GM19328 (cell line): Measurements from ENCODE around the gene TMEM179.
"Not testable (repeated sequence)": the region's sequence is repeated elsewhere in the genome, so short reads cannot be mapped to it uniquely, and the experiment has no call there.

Source experiments
- ATAC-seq: cut with Tn5 transposase; IDR thresholded peaks from one replicate; pipeline ENCODE4 v1.9.1; 2021; ENCODE audit warnings: mild to moderate bottlenecking, moderate library complexity; ENCODE audit not compliant: unreplicated experiment

The TMEM179 gene

GRCh38 chr14:104588066-104588857, 16.3 kb downstream of the TMEM179 start:
- no peak for ATAC-seq

- ATAC-seq = no peak
These were observed 16.9 kb downstream of the TMEM179 start for GRCh38 chr14:104587641-104588040.

- ATAC-seq = no peak
These were observed 17.5 kb downstream of the TMEM179 start for GRCh38 chr14:104586832-104587620.

- ATAC-seq = no peak
These were observed 18.4 kb downstream of the TMEM179 start for GRCh38 chr14:104585966-104586697.

GRCh38 chr14:104584557-104584956, 20.0 kb downstream of the TMEM179 start:
- ATAC-seq = no peak

- ATAC-seq = no peak
These were observed 20.9 kb downstream of the TMEM179 start for GRCh38 chr14:104583424-104584306.

GRCh38 chr14:104582662-104583061, 21.9 kb downstream of the TMEM179 start:
- no peak for ATAC-seq

- ATAC-seq = no peak
These were observed 22.6 kb downstream of the TMEM179 start for GRCh38 chr14:104582005-104582404.

GRCh38 chr14:104581521-104581920, 23.1 kb downstream of the TMEM179 start:
- no peak for ATAC-seq

- ATAC-seq = no peak
These were observed 23.6 kb downstream of the TMEM179 start for GRCh38 chr14:104580961-104581360.

GRCh38 chr14:104579939-104580338, 24.6 kb downstream of the TMEM179 start:
- not testable (repeated sequence) for ATAC-seq

- no peak for ATAC-seq
These were observed 25.1 kb downstream of the TMEM179 start, which contains the start of gene C14orf180 for GRCh38 chr14:104579507-104579906. Gene C14orf180, plus strand, starts transcription at chr14:104579764. Its CDS starts 6,667 bp downstream, at chr14:104586431.

- ATAC-seq = no peak
These were observed 26.3 kb downstream of the TMEM179 start for GRCh38 chr14:104578321-104578720.

GRCh38 chr14:104577847-104578301, 26.7 kb downstream of the TMEM179 start:
- no peak for ATAC-seq

- no peak for ATAC-seq
These were observed 27.1 kb downstream of the TMEM179 start for GRCh38 chr14:104577426-104577825.

- no peak for ATAC-seq
These were observed 27.6 kb downstream of the TMEM179 start for GRCh38 chr14:104576970-104577332.

- no peak for ATAC-seq
These were observed 28.2 kb downstream of the TMEM179 start for GRCh38 chr14:104576232-104576969.

- no peak for ATAC-seq
These were observed 29.5 kb downstream of the TMEM179 start for GRCh38 chr14:104574978-104575583.

- no peak for ATAC-seq
These were observed 30.0 kb downstream of the TMEM179 start for GRCh38 chr14:104574536-104574935.
